Measurements from ENCODE around the gene FMN1.
A peak's percentile ranks its signal among the peaks of the same experiment; 100 is the strongest.

The FMN1 gene

GRCh38 chr15:33119273-33119672 is 75.2 kb downstream of the FMN1 start:
- DNase-seq, result no peak

- no peak for DNase-seq
Measured at GRCh38 chr15:33116198-33116597, 78.3 kb downstream of the FMN1 start.

GRCh38 chr15:33115191-33115861 is 79.2 kb downstream of the FMN1 start:
- no peak for DNase-seq

GRCh38 chr15:33114374-33114717 is 80.2 kb downstream of the FMN1 start:
- no peak for DNase-seq

GRCh38 chr15:33113666-33114373 is 80.7 kb downstream of the FMN1 start:
- no peak for DNase-seq

GRCh38 chr15:33112541-33113105 is 81.9 kb downstream of the FMN1 start:
- DNase-seq, result no peak

- no peak for DNase-seq
Measured at GRCh38 chr15:33111041-33111451, 83.5 kb downstream of the FMN1 start.

GRCh38 chr15:33109345-33109744 is 85.2 kb downstream of the FMN1 start:
- no peak for DNase-seq

GRCh38 chr15:33108518-33108917 is 86.0 kb downstream of the FMN1 start:
- DNase-seq, result no peak

GRCh38 chr15:33107950-33108349 is 86.6 kb downstream of the FMN1 start:
- DNase-seq, result no peak

GRCh38 chr15:33104212-33104611 is 90.3 kb downstream of the FMN1 start:
- DNase-seq, result peak; percentile 19

- no peak for DNase-seq
Measured at GRCh38 chr15:33101036-33101435, 93.5 kb downstream of the FMN1 start.

- no peak for DNase-seq
Measured at GRCh38 chr15:33100314-33100713, 94.2 kb downstream of the FMN1 start.

GRCh38 chr15:33099739-33100138 is 94.8 kb downstream of the FMN1 start:
- DNase-seq, result no peak

GRCh38 chr15:33099213-33099612 is 95.3 kb downstream of the FMN1 start:
- DNase-seq, result no peak

GRCh38 chr15:33098094-33099058 is 96.1 kb downstream of the FMN1 start:
- DNase-seq, result no peak

- DNase-seq, result no peak
Measured at GRCh38 chr15:33096134-33096533, 98.4 kb downstream of the FMN1 start.

- DNase-seq, result no peak
Measured at GRCh38 chr15:33095641-33096040, 98.9 kb downstream of the FMN1 start.

- DNase-seq, result no peak
Measured at GRCh38 chr15:33094336-33094735, 100.2 kb downstream of the FMN1 start.

GRCh38 chr15:33093222-33093621 is 101.3 kb downstream of the FMN1 start:
- no peak for DNase-seq

GRCh38 chr15:33091983-33092693 is 102.4 kb downstream of the FMN1 start:
- no peak for DNase-seq

Data from CD4-positive, alpha-beta T cell treated with Interleukin-4 for 4 hours (primary cell).